Measurements from ENCODE around the gene TNKS2. TPM values are rescaled to one million over a fixed set of nuclear protein-coding genes. Genes with fewer than 3 reads are reported as not detected.

Gene TNKS2
- total and polyA plus RNA-seq, 2 of the 13 experiments (the other 11 are each of a cell fraction or from before 2014, with no cell fraction given) = 15.2 to 19.4 TPM

- ChIA-PET CTCF (ENCODE audit: low intra/inter-chr PET ratio, low total read pairs) (no interaction called here), POLR2A (no interaction called here)
- Histone ChIP-seq H3K9ac (ENCODE audit: insufficient read depth, low read depth, low read length) (no peak overlapping the region), H3K4me2 (ENCODE audit: low read depth, low read length) (no peak overlapping the region), H3K36me3 (replicated peaks in 1 of 2; ENCODE audit: control insufficient read depth in 1 of 2, insufficient read depth in 2 of 2, low read length in 2 of 2) (peaks cover 25 to 73% of the 10 kb centered on the region in 2 experiments; a peak in 4 of 5 replicates), H3K9me3 (ENCODE audit: low read length) (no peaks in the 10 kb centered on the region), H3K4me1 (ENCODE audit: insufficient read depth, low read length) (no peaks in the 10 kb centered on the region), H3K4me3 (replicated peaks in 1 of 3; ENCODE audit: insufficient read depth in 1 of 3, low read depth in 2 of 3, low read length in 3 of 3) (no peak overlapping the region), H4K20me1 (ENCODE audit: insufficient read depth, low read length) (no peaks in the 10 kb centered on the region), H2AFZ (ENCODE audit: low read length) (no peak overlapping the region), H3K79me2 (ENCODE audit: insufficient read depth, low read length) (no peaks in the 10 kb centered on the region), H3K27me3 (ENCODE audit: control insufficient read depth in 1 of 2, insufficient read depth in 2 of 2, low read length in 2 of 2) (no peaks in the 10 kb centered on the region), H3K27ac (ENCODE audit: extremely low read length, insufficient read depth, low read length) (no peak overlapping the region)
- in situ Hi-C loops (cut with HindIII; ENCODE audit: extremely low pct_ligation_motif_present, low pct_unique_long_range_greater_than_20kb) = no loop called here
- WGBS (ENCODE audit: low lambda C conversion rate) = 69% methylated on average over 3 of the region's 3 CpGs
- no peak for DNase-seq (ENCODE audit: low spot score)
- BruUV-seq (replicated peaks) = no TSS peak
- ATAC-seq = no peak
- TF ChIP-seq ZNF275 (CRISPR knock-in tag; IDR thresholded peaks at IDR 0.05; ENCODE audit: borderline replicate concordance) = no peak
- TF ChIP-seq PHF8 (CRISPR knock-in tag; IDR thresholded peaks at IDR 0.05) = no peak
- no peak for TF ChIP-seq ZNF17 (CRISPR knock-in tag; IDR thresholded peaks at IDR 0.05)
- no peak for TF ChIP-seq FOXC1 (CRISPR knock-in tag; IDR thresholded peaks at IDR 0.05; ENCODE audit: borderline replicate concordance)
- no peak for TF ChIP-seq ZNF607 (CRISPR knock-in tag; IDR thresholded peaks at IDR 0.05; ENCODE audit: borderline replicate concordance)
- TF ChIP-seq SRSF1 (optimal IDR thresholded peaks at IDR 0.05; ENCODE audit: low read depth, low read length) = no peak
- no peak for TF ChIP-seq RBM22 (optimal IDR thresholded peaks at IDR 0.05; ENCODE audit: low read length)
- no peak for TF ChIP-seq IRF1 (CRISPR knock-in tag; IDR thresholded peaks at IDR 0.05; ENCODE audit: low read depth)
- no peak for TF ChIP-seq ZNF138 (CRISPR knock-in tag; IDR thresholded peaks at IDR 0.05; ENCODE audit: low read depth)
- TF ChIP-seq ZNF776 (CRISPR knock-in tag; IDR thresholded peaks at IDR 0.05) = no peak
- no peak for TF ChIP-seq ZNF407 (CRISPR knock-in tag; IDR thresholded peaks at IDR 0.05; ENCODE audit: not compliant biosample characterization)
- no peak for TF ChIP-seq LBX2 (CRISPR knock-in tag; IDR thresholded peaks at IDR 0.05; ENCODE audit: borderline replicate concordance)
- no peak for TF ChIP-seq MNT (IDR thresholded peaks at IDR 0.05)
- intact Hi-C loops (cut with micrococcal nuclease; ENCODE audit: unreplicated experiment) = no loop called here
- FAIRE-seq = no peak
These were observed 40.0 kb downstream of the TNKS2 start for GRCh38 chr10:91838199-91838598.
